HCT116 (cell line): ENCODE data around the gene FRMD4A. TPM values are rescaled to one million over a fixed set of nuclear protein-coding genes. Genes with fewer than 3 reads are reported as not detected.

Experiments
- ATAC-seq: fragments of 200-7000 bp; cut with Tn5 transposase; 2 replicates; pipeline ENCODE4 v1.9.1; 2020; ENCODE audit warnings: mild to moderate bottlenecking, moderate library complexity
- BruUV-seq: library from RNA; stranded (reverse); fragments of 400-500 nt; replicated peaks from 2 replicates; lab custom pipeline; 2021; lab: Mats Ljungman, UMichigan
- CTCF ChIA-PET: fragments of 300-600 bp; sonication (Branson Sonifier 250); formaldehyde crosslinking; loops from one replicate; lab custom pipeline; 2021; ENCODE audit warnings: antibody characterized with exemption; lab: Charles Lee
- POLR2A ChIA-PET: fragments of 300-600, 350-600 bp; sonication (Branson Sonifier 250); formaldehyde crosslinking; loops from one replicate; lab custom pipeline; 2021; ENCODE audit warnings: antibody characterized with exemption; lab: Charles Lee
- RAD21 ChIA-PET, 2 experiments: fragments of 300-600 bp; sonication (Branson Sonifier 250); formaldehyde crosslinking; loops; one replicate each; lab custom pipeline; 2023; ENCODE audit warnings: low total read pairs in 2 of 2; ENCODE audit not compliant: uncharacterized antibody in 2 of 2, unreplicated experiment in 2 of 2, low non-redundant PET in 1 of 2; lab: Charles Lee
- DNase-seq: peaks from one replicate; pipeline ENCODE4 v3.0.0-alpha.2; 2010; ENCODE audit warnings: low read depth, low spot score
- H2AFZ ChIP-seq: fragments of 200-600 bp; shearing (Covaris generic), sonication (generic); 2 replicates; pipeline ENCODE4 v1.6.1; 2017; ENCODE audit warnings: low read depth, mixed run types, mixed read lengths, antibody characterized with exemption, low read length; ENCODE audit not compliant: poor library complexity, severe bottlenecking
- H3K27ac ChIP-seq: 2 replicates; pipeline ENCODE4 v1.5.1; 2012; ENCODE audit warnings: low read depth, low read length
- H3K27me3 ChIP-seq: fragments of 200-600 bp; sonication (generic); 2 replicates; pipeline ENCODE4 v1.6.1; 2016; ENCODE audit warnings: mixed run types, low read length, mixed read lengths; ENCODE audit not compliant: insufficient read depth
- H3K36me3 ChIP-seq, 2 experiments: fragments of 200-500 bp in 1 of 2; fragments of 200-600 bp in 1 of 2; sonication (Bioruptor generic) in 1 of 2; sonication (generic) in 1 of 2; 2 replicates each; pipeline versions ENCODE4 v1.5.1 to v1.6.1; 2014 to 2016; ENCODE audit warnings: low read length in 2 of 2, inconsistent platforms in 1 of 2, mixed read lengths in 1 of 2, mixed run types in 1 of 2; ENCODE audit not compliant: insufficient read depth in 2 of 2, control insufficient read depth in 1 of 2
- H3K4me1 ChIP-seq, 2 experiments: fragments of 200-600 bp in 1 of 2; sonication (generic) in 1 of 2; 2 replicates each; pipeline versions ENCODE4 v1.5.1 to v1.6.1; 2012 to 2017; ENCODE audit warnings: low read length in 2 of 2, inconsistent platforms in 1 of 2, mild to moderate bottlenecking in 1 of 2, mixed read lengths in 1 of 2, mixed run types in 1 of 2, moderate library complexity in 1 of 2; ENCODE audit not compliant: insufficient read depth in 2 of 2, control insufficient read depth in 1 of 2
- H3K4me2 ChIP-seq: fragments of 200-600 bp; sonication (generic); 2 replicates; pipeline ENCODE4 v1.6.1; 2017; ENCODE audit warnings: mixed run types, low read length, mixed read lengths
- H3K4me3 ChIP-seq, 2 experiments: fragments of 200-600 bp in 1 of 2; sonication (generic) in 1 of 2; replicated peaks in 1 of 2; 2 replicates each; pipeline ENCODE4 v1.5.1; 2011 to 2016; ENCODE audit warnings: low read length in 2 of 2, control low read depth in 1 of 2, low read depth in 1 of 2, mild to moderate bottlenecking in 1 of 2, mixed read lengths in 1 of 2, mixed run types in 1 of 2
- H3K79me2 ChIP-seq: fragments of 200-600 bp; sonication (generic); 2 replicates; pipeline ENCODE4 v1.6.1; 2017; ENCODE audit warnings: mild to moderate bottlenecking, mixed run types, low read length, moderate library complexity, mixed read lengths; ENCODE audit not compliant: insufficient read depth
- H3K9ac ChIP-seq: fragments of 200-600 bp; sonication (generic); 2 replicates; pipeline ENCODE4 v1.6.1; 2016; ENCODE audit warnings: low read length, mixed read lengths
- H3K9me2 ChIP-seq: fragments of 200-600 bp; sonication (generic), shearing (Covaris generic); 2 replicates; pipeline ENCODE4 v1.6.1; 2017; ENCODE audit warnings: mixed run types, mild to moderate bottlenecking, moderate library complexity; ENCODE audit not compliant: insufficient read depth
- H3K9me3 ChIP-seq, 2 experiments: fragments of 200-500 bp in 1 of 2; fragments of 200-600 bp in 1 of 2; sonication (Bioruptor generic) in 1 of 2; sonication (generic) in 1 of 2; 2 replicates each; pipeline ENCODE4 v1.6.1; 2014 to 2017; ENCODE audit warnings: low read length in 2 of 2, mixed read lengths in 2 of 2, inconsistent platforms in 1 of 2, low read depth in 1 of 2, mild to moderate bottlenecking in 1 of 2, mixed run types in 1 of 2, moderate library complexity in 1 of 2; ENCODE audit not compliant: control insufficient read depth in 1 of 2, insufficient read depth in 1 of 2
- H4K20me1 ChIP-seq: fragments of 200-600 bp; sonication (generic), shearing (Covaris generic); 2 replicates; pipeline ENCODE4 v1.6.1; 2017; ENCODE audit warnings: mixed run types, mild to moderate bottlenecking, moderate library complexity; ENCODE audit not compliant: insufficient read depth
- POLR2AphosphoS5 ChIP-seq: IDR thresholded peaks from 2 replicates; pipeline ENCODE4 v1.6.1; 2011; ENCODE audit warnings: mild to moderate bottlenecking, low read depth, low read length, moderate library complexity
- ZNF274 ChIP-seq: fragments of 200-500 bp; sonication (Bioruptor generic); IDR thresholded peaks from 2 replicates; pipeline ENCODE4 v1.6.1; 2014; ENCODE audit warnings: mild to moderate bottlenecking, low read depth, low read length, inconsistent platforms
- intact Hi-C: fragments of 100-400 bp; cut with micrococcal nuclease; formaldehyde crosslinking; loops from 2 replicates; pipeline ENCODE4 v1.10.0; 2022
- total RNA-seq: library from RNA; stranded (reverse); gene quantifications from one replicate; pipeline ENCODE4 v1.2.1, GENCODE V29; 2021; ENCODE audit not compliant: unreplicated experiment
- TF ChIP-seq, protein P1 (sequence below): IDR thresholded peaks from 2 replicates; pipeline ENCODE4 v1.6.1; 2011; ENCODE audit warnings: mild to moderate bottlenecking, low read length, moderate library complexity; ENCODE audit not compliant: insufficient replicate concordance; ENCODE audit errors: extremely low read depth

FRMD4A gene
- total RNA-seq, 1 experiment from 2014 or later = 0.20 TPM

DNA sequence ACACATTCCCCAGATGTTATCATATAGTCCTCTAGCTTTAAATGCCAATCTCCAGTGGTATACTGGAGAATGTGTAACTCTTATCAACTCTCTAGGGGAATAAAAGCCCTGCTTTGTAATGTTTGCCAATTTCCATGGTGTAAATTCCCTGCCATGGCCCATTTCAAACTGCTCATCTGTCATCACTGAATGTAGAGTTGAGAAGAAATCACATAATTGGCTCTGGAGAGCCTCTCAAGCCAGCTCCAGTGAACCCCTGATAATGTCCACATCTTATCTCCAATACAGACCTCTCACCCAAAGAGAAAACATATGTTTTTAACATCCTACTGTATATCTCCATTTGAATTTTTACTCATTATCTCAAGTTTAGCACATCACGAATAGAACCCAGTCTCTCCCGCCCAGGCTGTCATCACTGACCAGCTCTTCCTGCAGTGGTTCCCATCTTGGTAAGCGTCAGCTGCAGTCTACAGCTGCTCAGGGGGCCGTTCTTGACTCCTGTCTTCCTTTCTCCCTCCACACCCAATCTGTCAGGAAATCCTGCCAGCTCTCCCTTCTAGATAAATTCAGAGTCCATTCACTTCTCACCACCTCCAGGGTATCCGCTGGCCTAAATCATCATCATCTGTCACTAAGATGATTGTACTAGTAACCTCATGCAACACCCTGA lies 332.4 kb downstream of the FRMD4A start:
- Histone ChIP-seq H3K36me3 (no peaks in the 10 kb centered on the region), H4K20me1 (no peaks in the 10 kb centered on the region), H3K27ac (no peak overlapping the region), H3K9ac (no peak overlapping the region), H2AFZ (no peak overlapping the region), H3K9me3 (no peaks in the 10 kb centered on the region; a peak in 1 of 4 replicates), H3K4me3 (no peak overlapping the region), H3K9me2 (no peaks in the 10 kb centered on the region), H3K79me2 (no peaks in the 10 kb centered on the region), H3K4me1 (no peaks in the 10 kb centered on the region), H3K27me3 (peaks cover 39% of the 10 kb centered on the region), H3K4me2 (no peak overlapping the region)
- no peak for ATAC-seq
- DNase-seq = no peak
- ChIA-PET RAD21 (no interaction called here), POLR2A (no interaction called here), CTCF (no interaction called here)
- intact Hi-C loops = no loop called here
- TF ChIP-seq ZNF274 = no peak
- TF ChIP-seq, protein P1, sequence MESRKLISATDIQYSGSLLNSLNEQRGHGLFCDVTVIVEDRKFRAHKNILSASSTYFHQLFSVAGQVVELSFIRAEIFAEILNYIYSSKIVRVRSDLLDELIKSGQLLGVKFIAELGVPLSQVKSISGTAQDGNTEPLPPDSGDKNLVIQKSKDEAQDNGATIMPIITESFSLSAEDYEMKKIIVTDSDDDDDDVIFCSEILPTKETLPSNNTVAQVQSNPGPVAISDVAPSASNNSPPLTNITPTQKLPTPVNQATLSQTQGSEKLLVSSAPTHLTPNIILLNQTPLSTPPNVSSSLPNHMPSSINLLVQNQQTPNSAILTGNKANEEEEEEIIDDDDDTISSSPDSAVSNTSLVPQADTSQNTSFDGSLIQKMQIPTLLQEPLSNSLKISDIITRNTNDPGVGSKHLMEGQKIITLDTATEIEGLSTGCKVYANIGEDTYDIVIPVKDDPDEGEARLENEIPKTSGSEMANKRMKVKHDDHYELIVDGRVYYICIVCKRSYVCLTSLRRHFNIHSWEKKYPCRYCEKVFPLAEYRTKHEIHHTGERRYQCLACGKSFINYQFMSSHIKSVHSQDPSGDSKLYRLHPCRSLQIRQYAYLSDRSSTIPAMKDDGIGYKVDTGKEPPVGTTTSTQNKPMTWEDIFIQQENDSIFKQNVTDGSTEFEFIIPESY = no peak
- no TSS peak for BruUV-seq

DNA sequence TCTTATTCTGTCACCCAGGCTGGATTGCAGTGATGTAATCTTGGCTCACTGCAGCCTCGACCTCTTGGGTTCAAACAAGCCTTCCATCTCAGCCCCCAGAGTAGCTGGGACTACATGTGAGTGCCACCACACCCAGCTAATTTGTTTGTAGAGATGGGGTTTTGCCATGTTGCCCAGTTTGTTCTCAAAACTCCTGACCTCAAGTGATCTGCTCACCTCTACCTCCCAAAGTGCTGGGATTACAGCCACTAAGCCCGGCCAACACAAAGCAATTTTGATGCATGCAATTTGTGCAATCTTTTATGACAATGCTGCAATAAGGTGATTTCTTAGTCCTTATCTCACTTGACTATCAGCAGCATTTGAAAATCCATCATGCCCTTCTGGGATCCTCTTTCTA lies 333.1 kb downstream of the FRMD4A start:
- no peak for ATAC-seq
- no peak for TF ChIP-seq POLR2AphosphoS5
- no peaks in the 10 kb centered on the region for H3K4me1 ChIP-seq
- no peak overlapping the region for H3K27ac ChIP-seq
- intact Hi-C loops = no loop called here
- no peak overlapping the region for H3K4me3 ChIP-seq
- ChIA-PET POLR2A (no interaction called here), RAD21 (no interaction called here), CTCF (no interaction called here)
- no peak for DNase-seq
- no peaks in the 10 kb centered on the region for H3K79me2 ChIP-seq
- no peak overlapping the region for H3K4me2 ChIP-seq
- H2AFZ ChIP-seq = no peak overlapping the region
- H3K9ac ChIP-seq = no peak overlapping the region
- peaks cover 33% of the 10 kb centered on the region for H3K27me3 ChIP-seq
- no peaks in the 10 kb centered on the region for H3K36me3 ChIP-seq
- H3K9me2 ChIP-seq = no peaks in the 10 kb centered on the region
- BruUV-seq = no TSS peak
- H4K20me1 ChIP-seq = no peaks in the 10 kb centered on the region
- H3K9me3 ChIP-seq = no peaks in the 10 kb centered on the region; a peak in 1 of 4 replicates
